Measurements from ENCODE around the gene TARS2.

The TARS2 gene

DNA sequence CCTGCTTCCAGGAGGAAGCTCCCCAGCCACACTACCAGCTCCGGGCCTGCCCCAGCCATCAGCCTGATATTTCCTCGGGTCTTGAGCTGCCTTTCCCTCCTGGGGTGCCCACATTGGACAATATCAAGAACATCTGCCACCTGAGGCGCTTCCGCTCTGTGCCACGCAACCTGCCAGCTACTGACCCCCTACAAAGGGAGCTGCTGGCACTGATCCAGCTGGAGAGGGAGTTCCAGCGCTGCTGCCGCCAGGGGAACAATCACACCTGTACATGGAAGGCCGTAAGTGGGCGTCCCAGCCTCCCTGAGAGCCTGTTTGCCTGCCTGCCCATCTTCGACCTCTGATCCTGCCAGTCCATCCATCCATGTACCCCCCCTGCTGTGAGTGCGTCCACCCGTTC is 24.3 kb downstream of the TARS2 start:
- no peak for DNase-seq

- DNase-seq = no peak
These were observed 24.9 kb downstream of the TARS2 start for GRCh38 chr1:150511985-150512660.

- DNase-seq = no peak
These were observed 25.6 kb downstream of the TARS2 start for GRCh38 chr1:150512846-150513245.

DNA sequence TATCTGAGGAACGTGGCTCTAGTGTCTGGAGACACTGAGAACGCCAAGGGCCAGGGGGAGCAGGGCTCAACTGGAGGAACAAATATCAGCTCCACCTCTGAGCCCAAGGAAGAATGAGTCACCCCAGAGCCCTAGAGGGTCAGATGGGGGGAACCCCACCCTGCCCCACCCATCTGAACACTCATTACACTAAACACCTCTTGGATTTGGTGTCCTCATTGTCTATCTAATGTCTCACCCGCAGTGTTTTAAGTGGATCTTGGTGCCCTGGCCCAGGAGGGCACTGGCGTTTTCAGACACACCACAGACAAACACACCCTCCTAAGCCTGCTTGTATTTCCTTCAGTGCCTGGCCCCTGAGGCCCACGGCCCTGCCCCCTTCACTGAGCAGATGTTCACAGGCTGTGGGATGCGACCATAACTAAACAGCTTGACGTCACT is 26.2 kb downstream of the TARS2 start:
- DNase-seq = no peak

- DNase-seq = no peak
These were observed 27.0 kb downstream of the TARS2 start for GRCh38 chr1:150514260-150514659.

- DNase-seq = no peak
These were observed 27.7 kb downstream of the TARS2 start for GRCh38 chr1:150514913-150515327.

GRCh38 chr1:150515328-150516049 is 28.3 kb downstream of the TARS2 start, which contains the start of gene FALEC:
Gene FALEC (plus strand): TSS chr1:150515752.
- DNase-seq = peak; percentile 87

DNA sequence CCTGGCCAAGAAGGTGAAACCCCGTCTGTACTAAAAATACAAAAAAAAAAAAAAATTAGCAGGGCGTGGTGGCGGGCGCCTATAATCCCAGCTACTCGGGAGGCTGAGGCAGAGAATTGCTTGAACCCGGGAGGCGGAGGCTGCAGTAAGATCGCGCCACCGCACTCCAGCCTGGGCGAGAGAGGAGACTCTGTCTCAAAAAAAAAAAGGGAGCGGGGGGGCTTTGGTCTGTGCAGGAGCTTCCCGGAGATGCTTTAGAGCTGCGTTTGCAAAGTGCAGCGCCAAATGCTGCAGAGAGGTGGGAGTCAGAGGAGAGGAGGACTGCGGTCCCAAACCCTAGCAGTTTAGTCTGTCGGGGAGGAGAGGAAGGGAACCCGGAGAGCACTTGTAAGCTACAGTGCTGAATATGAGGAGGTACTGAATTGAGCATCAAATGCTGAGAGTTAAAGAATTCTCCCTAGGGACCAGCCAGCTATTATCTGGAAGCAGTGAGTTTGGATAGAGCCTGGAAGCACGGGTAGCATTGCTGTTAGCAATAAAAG is 28.9 kb downstream of the TARS2 start:
- no peak for DNase-seq

- no peak for DNase-seq
These were observed 29.4 kb downstream of the TARS2 start for GRCh38 chr1:150516616-150517015.

- no peak for DNase-seq
These were observed 34.2 kb downstream of the TARS2 start for GRCh38 chr1:150521196-150521968.

GRCh38 chr1:150525348-150525747 is 38.1 kb downstream of the TARS2 start:
- no peak for DNase-seq

DNA sequence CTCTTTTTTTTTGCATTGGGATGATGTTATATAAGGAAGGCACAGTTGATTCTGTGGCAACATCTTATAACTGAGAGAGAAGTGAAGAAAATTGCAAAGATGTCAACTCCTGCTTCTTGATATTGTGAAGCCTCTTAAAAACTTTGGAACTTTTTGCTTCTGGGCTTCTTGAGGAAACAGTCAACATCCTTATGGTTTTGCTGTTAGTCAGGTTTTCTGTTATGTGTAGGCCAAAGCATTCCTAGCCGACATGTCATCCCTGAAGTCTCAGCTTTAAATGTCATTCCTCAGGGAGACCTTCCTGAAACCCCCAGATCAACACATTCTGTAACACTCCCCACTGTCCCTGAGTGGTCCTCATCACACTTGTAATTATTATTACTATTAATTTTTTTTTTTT is 41.0 kb downstream of the TARS2 start:
- DNase-seq = no peak

- DNase-seq = no peak
These were observed 41.8 kb downstream of the TARS2 start for GRCh38 chr1:150529017-150529416.

GRCh38 chr1:150530491-150531159 is 43.4 kb downstream of the TARS2 start:
- DNase-seq = no peak

DNA sequence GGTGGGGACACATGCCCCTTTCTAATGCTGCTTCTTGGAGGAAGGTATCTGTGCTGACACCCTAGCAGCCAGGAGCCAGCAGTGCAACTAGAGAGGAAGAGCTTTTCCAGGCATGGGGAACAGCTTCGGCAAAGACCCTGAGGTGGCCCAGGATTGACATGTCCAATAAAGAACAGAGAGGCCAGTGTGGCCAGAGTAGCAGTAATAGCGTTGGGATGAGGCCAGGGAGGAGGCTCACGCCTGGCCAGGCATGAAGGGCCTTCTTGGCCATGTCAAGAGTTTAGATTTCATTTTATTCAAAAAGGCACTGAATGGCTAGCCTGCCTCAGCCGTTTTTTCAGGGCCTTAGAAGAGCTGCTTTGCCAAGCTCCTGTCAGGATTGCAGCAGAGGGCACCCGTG is 45.6 kb downstream of the TARS2 start:
- no peak for DNase-seq

DNA sequence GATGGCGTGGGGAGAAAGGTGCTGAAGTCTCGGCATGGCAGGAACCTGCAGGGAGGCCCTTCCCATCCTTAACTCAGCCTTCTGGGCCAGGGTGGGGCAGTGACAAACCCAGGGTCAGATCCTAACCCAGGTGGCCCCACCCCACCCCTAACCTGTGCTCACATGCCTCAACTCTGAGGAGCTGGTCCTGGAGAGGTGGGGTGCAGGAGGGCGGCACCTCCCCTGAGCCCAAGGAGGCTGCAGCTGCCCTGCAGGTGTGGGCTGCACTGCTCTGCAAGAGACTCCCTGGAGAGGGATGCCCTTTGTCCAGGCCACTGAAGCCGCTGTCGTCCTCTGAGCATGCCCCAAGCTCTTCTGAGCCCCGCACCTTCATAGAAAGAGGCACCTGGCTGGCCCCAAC is 46.8 kb downstream of the TARS2 start:
- no peak for DNase-seq

DNA sequence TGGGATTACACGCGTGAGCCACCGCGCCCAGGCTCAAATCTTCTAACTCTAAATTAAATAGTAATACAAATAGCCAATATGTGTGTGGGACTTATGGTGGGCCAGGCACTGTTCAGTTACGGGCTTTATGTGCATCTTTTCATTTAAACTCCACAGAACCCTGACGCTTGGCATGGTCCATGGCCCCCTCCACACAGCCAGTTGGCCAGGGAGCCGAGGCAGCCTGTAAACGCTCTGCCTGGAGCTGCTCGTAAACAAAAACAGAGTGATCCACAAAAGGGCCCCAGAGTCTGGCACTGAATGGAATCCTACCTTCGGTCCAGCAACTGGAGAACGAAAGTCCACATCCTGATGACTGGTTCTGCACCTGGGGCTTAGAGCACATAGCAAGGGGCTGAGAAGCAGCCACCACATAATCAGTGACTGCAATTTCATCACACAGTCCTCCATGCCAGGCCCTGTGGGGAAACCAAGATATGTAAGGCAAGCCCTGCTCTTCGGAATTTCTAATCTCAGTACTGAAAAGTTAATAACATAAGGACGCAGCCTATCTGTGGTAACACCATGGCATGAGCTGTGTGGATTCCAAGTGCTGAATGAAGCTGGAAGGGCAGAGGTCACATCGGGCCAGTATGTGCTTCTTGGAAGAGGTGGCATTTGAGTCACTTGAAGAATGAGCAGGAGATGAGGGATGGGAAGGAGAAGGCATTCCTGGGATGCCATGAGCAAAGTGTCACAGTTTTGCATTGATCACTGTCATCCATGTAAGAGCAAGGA is 48.5 kb downstream of the TARS2 start:
- no peak for DNase-seq

GRCh38 chr1:150536836-150537731 is 49.9 kb downstream of the TARS2 start:
- DNase-seq = no peak

- no peak for DNase-seq
These were observed 50.8 kb downstream of the TARS2 start for GRCh38 chr1:150537732-150538684.

Measured in activated CD8-positive, alpha-beta memory T cell treated with anti-CD3 and anti-CD28 coated beads, Interleukin-2, amount 50 U/mL, for 4 hours (primary cell).